Hypothalamus (tissue), 51 donors: ENCODE results near the gene CSNK1A1L.
"Not testable (repeated sequence)": the region's sequence is repeated elsewhere in the genome, so short reads cannot be mapped to it uniquely, and the experiment has no call there.

Experiments used
- DNase-seq, 51 donors: peaks; one replicate each; lab custom pipeline; 2025; lab: John Stamatoyannopoulos, UW

CSNK1A1L gene

GRCh38 chr13:37065890-37066526 is 39.5 kb downstream of the CSNK1A1L start:
- DNase-seq, result no peak

DNA sequence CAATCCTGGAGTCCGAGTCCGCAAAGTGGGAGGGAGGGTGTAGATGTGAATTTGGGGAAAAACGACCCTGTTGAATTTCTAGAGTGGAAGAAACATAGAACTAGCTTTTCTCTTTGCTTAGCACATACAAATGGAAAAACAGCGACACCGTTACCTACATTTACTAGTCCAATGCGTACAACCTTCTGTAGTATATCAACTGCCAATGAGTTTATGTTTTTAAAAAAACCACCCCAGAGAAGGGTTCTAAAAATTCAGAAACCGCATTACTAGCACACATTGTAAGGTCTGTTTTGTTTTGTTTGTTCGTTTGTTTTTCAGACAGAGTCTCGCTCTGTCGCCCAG is 45.6 kb downstream of the CSNK1A1L start:
- no peak for DNase-seq

- DNase-seq, result peak; percentile 26 to 95 (median 86)
These were observed 46.3 kb downstream of the CSNK1A1L start, which contains the start of gene SUPT20H for GRCh38 chr13:37058910-37059847. SUPT20H (minus strand) TSS chr13:37059688; CDS start chr13:37051490, 8,198 bp downstream.

DNA sequence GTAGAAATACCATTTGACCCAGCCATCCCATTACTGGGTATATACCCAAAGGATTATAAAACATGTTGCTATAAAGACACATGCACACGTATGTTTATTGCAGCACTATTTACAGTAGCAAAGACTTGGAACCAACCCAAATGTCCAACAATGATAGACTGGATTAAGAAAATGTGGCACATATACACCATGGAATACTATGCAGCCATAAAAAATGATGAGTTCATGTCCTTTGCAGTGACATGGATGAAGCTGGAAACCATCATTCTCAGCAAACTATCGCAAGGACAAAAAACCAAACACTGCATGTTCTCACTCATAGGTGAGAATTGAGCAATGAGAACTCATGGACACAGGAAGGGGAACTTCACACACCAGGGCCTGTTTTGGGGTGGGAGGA is 49.2 kb downstream of the CSNK1A1L start:
- not testable (repeated sequence) for DNase-seq
